GM23338 (cell line): ENCODE data around the gene LRP1-AS. TPM values are rescaled to one million over a fixed set of nuclear protein-coding genes. Genes with fewer than 3 reads are reported as not detected.

Source experiments
- CREB1 ChIP-seq: fragments of 250-450 bp; sonication (Bioruptor Pico); IDR thresholded peaks from 2 replicates; pipeline ENCODE4 v1.5.0; 2020; ENCODE audit warnings: low read depth, mild to moderate bottlenecking, moderate library complexity
- NANOG ChIP-seq: IDR thresholded peaks from 2 replicates; pipeline ENCODE4 v1.6.1; 2016; ENCODE audit warnings: antibody characterized with exemption, borderline replicate concordance
- REST ChIP-seq: IDR thresholded peaks from one replicate; pipeline ENCODE4 v1.6.1; 2018; ENCODE audit warnings: antibody characterized with exemption; ENCODE audit not compliant: unreplicated experiment
- STAT1 ChIP-seq: IDR thresholded peaks from one replicate; pipeline ENCODE4 v1.6.1; 2016; ENCODE audit warnings: antibody characterized with exemption; ENCODE audit not compliant: unreplicated experiment
- ZNF114 ChIP-seq: fragments of 250-450 bp; sonication (Bioruptor Pico); IDR thresholded peaks from 2 replicates; pipeline ENCODE4 v1.5.0; 2020; ENCODE audit warnings: mild to moderate bottlenecking, moderate library complexity
- ZNF462 ChIP-seq: fragments of 250-450 bp; sonication (Bioruptor Pico); IDR thresholded peaks from 2 replicates; pipeline ENCODE4 v1.5.0; 2020; ENCODE audit warnings: mild to moderate bottlenecking, moderate library complexity
- polyA plus RNA-seq: library from polyadenylated mRNA; unstranded; fragments of >200 nt; fragmentation: Nextera tagmentation; extraction: Ambion mirVana; gene quantifications from 2 replicates; pipeline ENCODE4 v1.2.1, GENCODE V29; 2016
- total RNA-seq: library from RNA; depleted of rRNA; stranded (reverse); fragments of >200 nt; shearing (Covaris generic); gene quantifications from 2 replicates; pipeline ENCODE4 v1.2.3, GENCODE V29; 2014

LRP1-AS gene
- total and polyA plus RNA-seq, 2 experiments from 2014 or later: 0.86 TPM; not detected in 1

GRCh38 chr12:57157588-57158173 lies 10.3 kb upstream of the LRP1-AS start (continued):
- TF ChIP-seq REST (no peak), STAT1 (no peak), NANOG (no peak), CREB1 (no peak), ZNF462 (no peak), ZNF114 (CRISPR knock-in tag) (no peak)
